Activated CD4-positive, alpha-beta T cell treated with anti-CD3 and anti-CD28 coated beads, Interleukin-2, amount 50 U/mL, for 24 hours (primary cell): Measurements from ENCODE around the gene CMSS1.

Experiments
- DNase-seq, 2 donors: peaks; one replicate each; pipeline ENCODE4 v3.0.0-alpha.2; 2020; ENCODE audit warnings: low read depth in 1 of 2, low spot score in 1 of 2

CMSS1 gene

DNA sequence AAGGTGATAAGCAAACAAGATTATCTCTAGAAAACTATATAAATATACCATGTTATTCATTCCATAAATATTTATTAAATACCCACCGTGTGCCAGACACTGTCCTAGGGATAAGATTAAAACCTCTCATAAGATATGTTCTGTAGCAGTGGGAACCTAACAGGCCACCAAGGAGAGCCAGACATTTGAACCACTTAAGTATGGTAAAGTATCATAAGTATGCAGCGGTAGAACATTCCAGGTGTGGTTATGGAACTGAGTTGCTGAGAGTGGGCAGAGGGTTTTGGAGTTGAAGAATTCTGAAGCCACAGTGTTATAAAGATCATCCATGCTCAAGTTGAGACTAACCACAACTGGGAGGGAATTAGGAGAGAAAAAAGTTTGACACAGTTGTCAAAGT lies 282.0 kb downstream of the CMSS1 start:
- no peak for DNase-seq

GRCh38 chr3:100100425-100100824 lies 282.8 kb downstream of the CMSS1 start:
- no peak for DNase-seq

DNA sequence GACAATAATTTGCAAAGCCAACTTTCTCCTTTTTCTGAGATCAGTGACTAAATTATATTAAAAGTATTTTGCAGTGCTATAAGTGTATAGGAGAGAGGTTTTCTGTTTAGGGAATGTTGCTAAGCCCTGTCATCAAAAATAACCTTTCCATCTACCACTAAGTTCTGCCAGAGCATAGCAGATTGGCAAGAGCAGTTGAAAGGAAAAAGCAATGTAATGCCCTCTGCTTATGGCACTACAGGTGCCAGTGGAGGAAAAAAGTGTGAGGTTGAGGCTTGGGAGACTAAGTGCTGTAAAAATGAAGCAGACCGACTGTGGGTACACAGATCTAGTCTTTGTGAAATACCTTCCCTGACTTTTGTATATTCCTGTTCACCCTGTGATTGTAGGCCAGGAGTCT lies 285.1 kb downstream of the CMSS1 start:
- DNase-seq = no peak

- DNase-seq = no peak
Observed at GRCh38 chr3:100103558-100104441, 286.1 kb downstream of the CMSS1 start.

GRCh38 chr3:100104442-100104798 lies 286.8 kb downstream of the CMSS1 start:
- DNase-seq = no peak

DNA sequence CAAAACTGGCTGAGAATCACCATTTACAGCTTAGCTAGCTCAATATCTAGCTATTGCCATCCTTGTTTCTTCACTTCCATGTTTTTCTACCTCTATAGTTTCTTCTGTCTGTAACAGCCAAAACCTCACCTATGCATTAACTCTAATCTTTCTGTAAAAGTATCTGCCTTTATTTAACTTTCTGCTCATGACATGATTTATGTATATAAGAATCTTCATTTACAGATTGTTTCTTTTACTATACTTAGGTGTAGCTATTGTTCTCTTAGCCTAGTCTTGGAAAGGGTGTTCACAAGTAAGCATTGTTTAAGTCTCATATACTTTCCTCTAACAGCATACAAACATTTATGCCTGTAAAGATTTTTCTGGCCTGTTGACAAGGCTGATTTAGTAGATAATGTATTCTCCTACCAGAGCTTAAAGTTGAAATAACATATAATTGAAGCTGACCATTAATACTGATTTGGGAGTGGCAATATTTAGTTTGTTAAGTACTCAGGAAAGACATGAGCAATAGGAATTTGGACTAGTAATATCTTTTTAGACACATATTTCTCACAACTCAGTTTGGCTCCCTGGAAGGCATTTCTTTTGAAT lies 287.3 kb downstream of the CMSS1 start:
- DNase-seq = no peak

GRCh38 chr3:100105501-100105900 lies 287.8 kb downstream of the CMSS1 start:
- no peak for DNase-seq

DNA sequence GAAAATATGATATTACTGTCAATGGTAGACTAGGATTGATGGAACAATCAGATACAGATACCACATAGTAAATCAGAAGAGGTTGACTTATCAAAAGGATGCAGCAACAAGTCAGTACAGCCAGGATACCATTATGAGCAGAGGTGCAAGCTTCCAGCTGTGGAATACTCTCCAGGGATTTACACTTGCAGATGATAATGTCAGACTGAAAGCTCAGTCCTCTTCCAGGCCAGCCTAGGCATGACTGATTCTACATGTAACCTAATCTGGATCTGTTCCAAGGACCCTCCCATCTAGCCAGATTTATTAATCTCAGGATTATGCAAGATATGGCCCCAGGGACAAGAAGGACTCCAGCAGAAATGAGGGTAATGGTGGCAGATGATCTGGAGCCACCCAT lies 288.4 kb downstream of the CMSS1 start:
- no peak for DNase-seq

- no peak for DNase-seq
Observed at GRCh38 chr3:100106531-100107141, 289.0 kb downstream of the CMSS1 start.

- DNase-seq = no peak
Observed at GRCh38 chr3:100107221-100107814, 289.7 kb downstream of the CMSS1 start.

DNA sequence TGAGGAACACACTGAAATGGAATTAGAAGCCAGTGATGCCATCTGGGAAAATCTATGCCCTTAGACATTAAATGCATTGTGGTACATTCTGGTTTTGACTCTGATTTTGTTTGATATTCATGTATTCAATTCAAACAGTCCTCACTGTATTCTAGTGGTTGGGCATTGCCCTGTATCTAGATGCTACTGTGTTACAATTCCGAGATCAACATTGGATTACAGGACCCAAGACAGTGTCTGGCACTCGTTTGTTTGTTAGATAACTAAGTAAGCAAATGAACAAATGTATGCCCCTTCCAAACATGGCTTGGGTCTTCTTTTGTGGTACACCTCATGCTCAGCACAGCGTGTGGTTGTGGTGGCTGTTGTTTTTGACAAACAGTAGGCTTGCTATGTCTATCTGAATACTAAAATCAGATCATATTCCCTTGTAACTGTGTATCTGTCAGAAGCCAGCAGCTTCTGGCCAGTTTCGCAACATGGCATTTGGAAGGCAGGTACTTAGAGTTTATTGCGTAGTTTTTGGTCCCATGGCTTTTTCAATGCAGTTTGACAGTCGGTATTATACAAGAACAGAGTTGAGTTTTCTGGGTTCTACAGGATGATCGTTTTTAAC lies 290.9 kb downstream of the CMSS1 start:
- DNase-seq = no peak

DNA sequence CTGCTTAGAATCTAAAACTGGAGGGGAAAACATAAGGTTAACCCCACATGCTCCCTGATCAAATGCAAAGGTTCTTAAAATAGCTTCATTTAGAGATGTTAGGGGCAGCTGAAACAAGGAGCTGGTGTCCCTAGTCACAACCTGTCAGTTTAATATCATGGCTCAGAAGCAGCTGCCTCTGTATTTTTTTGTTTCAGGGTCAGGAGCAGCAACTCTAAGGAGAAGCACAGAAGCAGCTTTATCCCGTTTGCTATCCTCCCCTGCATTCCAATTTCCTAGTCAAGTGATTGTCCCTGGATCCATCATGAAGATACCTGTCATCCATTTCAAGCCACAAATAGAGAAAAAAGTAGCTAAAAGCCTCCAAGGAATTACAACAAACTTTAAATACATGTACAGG lies 292.5 kb downstream of the CMSS1 start:
- no peak for DNase-seq

- no peak for DNase-seq
Observed at GRCh38 chr3:100111728-100112127, 294.1 kb downstream of the CMSS1 start.

GRCh38 chr3:100113723-100114412 lies 296.2 kb downstream of the CMSS1 start:
- no peak for DNase-seq

GRCh38 chr3:100114413-100115030 lies 296.9 kb downstream of the CMSS1 start, which contains the start of gene FILIP1L:
Gene FILIP1L, minus strand, starts transcription at chr3:100114501.
- DNase-seq = no peak

DNA sequence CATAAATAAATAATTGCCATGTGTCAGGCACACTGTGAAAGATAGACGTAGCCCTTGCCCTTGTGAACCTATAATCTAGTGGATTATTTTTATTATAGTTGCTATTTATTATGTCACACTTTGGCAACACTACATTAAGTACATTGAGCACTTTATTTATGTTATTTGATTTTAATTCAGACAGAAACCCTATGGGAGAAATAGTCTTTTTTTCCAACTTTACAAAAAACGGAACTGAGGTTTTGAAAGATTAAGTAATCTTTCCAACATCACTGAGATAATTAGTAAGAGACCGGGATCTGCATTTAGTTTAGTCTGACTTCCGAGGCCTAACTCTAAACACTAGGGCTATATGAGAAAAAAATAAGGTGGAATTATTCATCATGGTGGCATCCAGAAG lies 299.4 kb downstream of the CMSS1 start:
- no peak for DNase-seq

- DNase-seq = no peak
Observed at GRCh38 chr3:100120012-100120411, 302.4 kb downstream of the CMSS1 start.

- DNase-seq = no peak
Observed at GRCh38 chr3:100120693-100121092, 303.0 kb downstream of the CMSS1 start.

DNA sequence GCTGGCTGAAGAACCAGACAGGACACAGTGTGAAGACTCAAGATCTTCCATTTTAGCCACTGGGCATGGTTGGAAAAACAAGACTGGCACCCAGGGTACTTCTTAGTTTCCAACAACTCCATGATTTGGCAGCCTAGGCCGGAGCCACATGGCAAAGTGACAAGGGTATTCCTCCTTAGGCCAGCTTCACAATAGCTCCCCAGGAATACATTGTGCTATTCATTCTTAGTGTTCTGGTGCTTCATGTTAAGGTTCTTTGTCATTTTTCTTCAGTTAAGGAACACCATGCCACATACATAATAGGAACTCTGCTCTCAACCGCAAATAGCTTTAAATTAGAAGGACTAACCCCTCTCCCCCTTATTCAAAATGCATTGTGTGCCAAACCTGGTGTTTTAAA lies 304.7 kb downstream of the CMSS1 start:
- no peak for DNase-seq

- no peak for DNase-seq
Observed at GRCh38 chr3:100123112-100123511, 305.4 kb downstream of the CMSS1 start.
